Glomerular visceral epithelial cell (primary cell): Measurements from ENCODE around the gene DYNC2H1.
A peak's percentile ranks its signal among the peaks of the same experiment; 100 is the strongest.
"Not testable (repeated sequence)": the region's sequence is repeated elsewhere in the genome, so short reads cannot be mapped to it uniquely, and the experiment has no call there.

ENCODE experiments used
- DNase-seq: peaks from one replicate; pipeline ENCODE4 v3.0.0-alpha.2; 2016; ENCODE audit errors: extremely low spot score

Gene DYNC2H1

DNA sequence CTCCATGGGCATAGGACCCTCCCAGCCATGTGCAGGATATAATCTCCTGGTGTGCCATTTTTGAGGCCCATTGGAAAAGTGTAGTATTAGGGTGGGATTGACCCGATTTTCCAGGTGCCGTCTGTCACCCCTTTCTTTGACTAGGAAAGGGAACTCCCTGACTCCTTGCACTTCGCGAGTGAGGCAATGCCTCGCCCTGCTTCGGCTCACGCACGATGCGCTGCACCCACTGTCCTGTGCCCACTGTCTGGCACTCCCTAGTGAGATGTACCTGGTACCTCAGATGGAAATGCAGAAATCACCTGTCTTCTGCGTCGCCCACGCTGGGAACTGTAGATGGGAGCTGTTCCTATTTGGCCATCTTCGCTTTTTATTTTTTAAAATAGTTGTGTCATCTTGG lies 32.8 kb downstream of the DYNC2H1 start:
- not testable (repeated sequence) for DNase-seq

DNA sequence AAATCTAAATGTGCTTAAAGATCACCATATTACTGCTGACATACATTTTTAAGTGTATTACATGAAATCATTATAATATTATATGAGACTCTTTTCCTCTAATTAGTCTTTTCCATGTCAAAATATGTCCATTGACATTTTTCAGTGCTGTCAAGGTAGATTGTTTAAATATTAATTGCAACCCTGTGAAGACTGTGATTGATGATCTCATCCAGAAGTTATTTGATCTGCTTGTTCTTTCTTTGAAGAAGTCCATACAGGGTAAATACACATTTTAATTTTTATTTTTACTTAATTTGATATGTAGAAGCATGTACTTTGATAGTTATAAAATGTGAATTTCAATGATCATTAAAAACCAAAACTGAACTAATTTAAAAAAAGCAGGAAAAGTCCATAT lies 38.4 kb downstream of the DYNC2H1 start:
- DNase-seq: no peak

GRCh38 chr11:103157542-103157941 lies 48.3 kb downstream of the DYNC2H1 start:
- no peak for DNase-seq

DNA sequence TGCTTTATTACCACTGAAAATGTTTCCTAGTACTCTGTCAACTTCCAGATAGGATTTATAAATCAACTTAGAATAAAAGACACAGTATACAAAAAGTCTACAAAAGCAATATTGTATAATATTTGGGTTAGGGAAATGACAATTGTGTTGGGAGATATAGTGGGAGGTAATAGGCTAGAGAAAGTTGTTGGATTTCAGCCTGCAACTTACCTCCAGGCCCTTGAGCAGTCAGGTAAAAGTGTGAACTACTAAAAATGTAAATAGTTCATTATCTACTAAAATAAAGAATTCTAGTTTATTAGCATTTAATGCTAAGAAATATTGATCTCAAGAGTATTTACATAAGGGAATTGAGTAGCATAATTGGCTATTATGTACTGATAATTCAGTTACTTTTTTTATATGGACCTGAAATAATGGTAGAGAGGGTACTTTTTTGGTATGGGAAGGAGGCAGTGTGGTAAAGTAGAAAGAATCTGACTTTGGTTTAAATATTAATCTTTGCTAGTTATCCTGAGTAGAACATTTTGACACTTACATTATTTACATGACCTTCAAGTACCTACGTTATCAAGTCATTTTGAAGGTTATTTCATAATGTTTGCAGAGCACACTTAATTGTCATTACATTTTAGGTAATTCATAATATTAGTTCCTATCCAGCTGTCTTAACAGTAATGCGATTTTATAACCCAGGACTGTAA lies 55.0 kb downstream of the DYNC2H1 start:
- no peak for DNase-seq

DNA sequence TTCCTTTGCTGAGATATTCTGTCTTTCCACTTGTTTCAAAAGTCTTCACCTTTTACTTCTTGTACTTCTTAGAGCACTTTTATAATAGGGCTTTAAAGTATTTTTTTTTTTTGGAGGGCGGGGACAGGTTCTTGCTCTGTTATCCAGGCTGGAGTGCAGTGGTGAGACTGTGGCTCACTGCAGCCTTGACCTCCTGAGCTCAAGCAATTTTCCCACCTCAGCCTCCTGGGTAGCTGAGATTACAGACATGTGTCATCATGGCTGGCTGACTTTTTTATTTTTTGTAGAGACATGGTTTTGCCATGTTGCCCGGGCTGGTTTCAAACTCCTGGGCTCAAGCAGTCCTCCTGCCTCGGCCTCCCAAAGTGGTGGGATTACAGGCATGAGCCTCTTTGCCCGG lies 57.9 kb downstream of the DYNC2H1 start:
- no peak for DNase-seq

DNA sequence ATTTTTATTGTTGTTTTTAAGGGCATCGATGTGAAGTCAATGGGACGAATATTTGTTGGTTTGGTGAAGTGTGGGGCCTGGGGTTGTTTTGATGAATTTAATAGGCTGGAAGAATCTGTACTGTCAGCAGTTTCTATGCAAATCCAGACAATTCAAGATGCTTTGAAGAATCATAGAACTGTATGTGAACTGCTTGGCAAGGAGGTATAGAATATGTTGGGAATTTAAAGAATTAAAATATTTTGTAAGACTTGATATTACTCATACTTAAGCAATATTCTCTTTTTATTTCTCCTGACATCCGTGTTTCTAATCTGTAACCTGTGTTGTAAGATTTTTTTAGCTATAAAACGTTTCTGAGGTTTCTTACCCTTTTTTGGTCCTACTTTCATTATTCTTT lies 61.6 kb downstream of the DYNC2H1 start:
- no peak for DNase-seq

GRCh38 chr11:103175461-103176129 lies 66.4 kb downstream of the DYNC2H1 start:
- DNase-seq: no peak

DNA sequence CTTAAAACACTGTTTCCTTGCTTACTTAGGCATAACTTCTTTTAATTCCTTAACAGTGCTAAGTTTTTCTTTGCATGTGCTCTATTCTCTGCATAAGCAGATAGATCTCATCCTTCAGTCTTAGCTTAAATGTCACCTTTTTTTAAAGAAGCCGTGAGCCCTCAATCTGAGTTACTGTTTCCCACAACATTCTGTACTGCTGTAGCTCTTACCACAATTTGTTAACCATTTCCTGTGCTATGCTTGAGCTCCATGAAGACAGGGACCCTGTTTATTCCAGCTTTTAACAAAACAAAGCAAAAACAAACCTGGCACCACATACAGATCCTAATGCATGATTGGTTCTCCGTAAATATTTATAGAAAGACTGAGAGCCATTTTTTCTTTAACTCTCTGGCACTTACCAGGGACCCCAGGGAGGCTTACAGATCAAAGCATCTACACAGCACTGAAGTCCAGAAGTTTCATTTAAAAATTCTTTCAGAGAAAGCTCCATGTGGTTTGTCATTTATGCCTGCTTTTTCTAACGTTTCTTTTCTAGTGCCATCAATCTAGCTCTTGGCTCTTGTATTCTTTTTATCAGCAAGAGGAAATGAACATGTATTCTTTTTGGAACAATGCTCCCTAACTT lies 74.9 kb downstream of the DYNC2H1 start:
- DNase-seq: no peak

DNA sequence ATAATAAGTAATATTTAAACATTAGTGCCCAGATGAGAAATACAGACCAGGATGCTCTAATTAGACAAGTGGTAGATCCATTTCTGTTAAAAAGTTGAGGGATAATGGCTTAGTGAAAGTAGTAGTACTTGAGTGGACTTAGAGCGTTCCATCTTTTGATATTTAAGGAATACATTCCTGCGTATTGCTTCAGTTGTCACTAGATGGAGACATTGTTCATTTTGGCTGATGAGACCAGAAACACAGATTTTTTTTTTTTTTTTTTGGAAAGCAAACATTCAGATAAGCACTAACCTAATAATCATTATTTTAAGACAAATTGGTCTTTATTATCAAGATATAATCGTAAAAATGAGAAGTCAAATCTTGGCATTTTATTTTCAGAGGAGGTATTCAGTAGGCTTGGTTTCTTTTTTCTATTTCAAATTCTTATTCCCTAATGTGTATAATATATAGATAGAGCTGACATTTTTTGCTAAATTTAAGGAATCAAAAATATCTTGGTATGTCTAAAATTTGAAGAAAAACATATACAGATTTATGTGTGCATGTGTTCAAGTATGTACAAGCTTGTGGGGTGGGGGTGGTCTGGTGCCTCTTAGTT lies 92.9 kb downstream of the DYNC2H1 start:
- peak; percentile 29 for DNase-seq

DNA sequence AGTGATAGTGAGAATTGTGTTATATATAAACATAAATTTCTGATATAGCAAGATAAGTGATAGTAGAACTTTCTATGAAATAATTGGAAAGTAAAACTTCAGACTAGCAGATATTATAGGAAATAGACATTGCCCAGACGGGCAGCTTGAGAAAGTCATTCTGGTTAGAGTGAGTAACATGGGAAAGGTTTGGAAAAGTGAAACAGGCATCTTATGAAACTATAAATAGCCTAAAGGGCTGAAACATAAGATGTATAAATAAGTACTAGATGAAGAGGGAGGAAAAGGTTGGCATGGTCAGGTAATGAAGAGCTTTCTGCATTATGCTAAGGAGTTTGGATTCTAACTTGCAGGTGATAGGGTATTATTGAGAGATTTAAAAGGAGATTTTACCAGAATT lies 101.3 kb downstream of the DYNC2H1 start:
- DNase-seq: no peak

DNA sequence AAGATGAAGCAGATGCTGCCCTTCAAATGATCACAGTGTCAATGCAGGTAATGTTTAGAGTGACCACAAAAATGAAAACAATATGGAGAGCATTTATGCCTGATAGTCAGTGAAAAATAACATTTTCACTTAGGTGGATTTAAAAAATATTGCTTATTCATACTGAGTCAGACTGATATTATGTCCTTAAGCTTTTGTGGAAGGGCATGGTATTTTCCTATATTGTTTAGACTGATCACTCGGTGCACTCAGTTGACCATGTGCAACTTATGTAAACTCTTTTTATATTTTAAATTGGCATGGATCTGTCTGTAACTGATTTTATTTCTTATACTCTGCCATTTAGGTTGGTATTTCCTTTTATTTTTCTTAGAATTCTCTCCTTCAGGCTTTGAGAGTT lies 106.6 kb downstream of the DYNC2H1 start:
- no peak for DNase-seq

DNA sequence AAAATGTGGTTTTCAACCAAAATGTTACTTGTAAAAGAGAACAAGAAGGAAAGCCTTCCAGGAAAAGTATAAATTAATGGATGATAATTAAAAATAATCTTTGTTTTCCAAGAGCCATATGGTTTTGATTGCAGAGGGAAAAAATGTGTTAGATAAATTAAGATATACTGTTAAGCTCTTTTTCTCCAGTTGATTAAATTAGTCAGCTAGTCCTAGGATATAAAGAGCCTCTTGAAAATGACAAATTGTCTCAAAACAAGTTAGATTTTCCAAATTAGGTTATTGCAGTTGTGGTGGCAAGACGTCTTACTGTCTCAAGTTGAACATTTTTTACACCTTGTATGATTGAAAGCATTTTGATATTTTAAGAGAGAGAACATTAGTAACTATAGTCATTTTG lies 110.9 kb downstream of the DYNC2H1 start:
- DNase-seq: no peak

- no peak for DNase-seq
Observed at GRCh38 chr11:103222806-103223205, 113.6 kb downstream of the DYNC2H1 start.

- no peak for DNase-seq
Observed at GRCh38 chr11:103228807-103229206, 119.6 kb downstream of the DYNC2H1 start.

- DNase-seq: no peak
Observed at GRCh38 chr11:103234974-103235373, 125.7 kb downstream of the DYNC2H1 start.

- no peak for DNase-seq
Observed at GRCh38 chr11:103241574-103241973, 132.3 kb downstream of the DYNC2H1 start.

GRCh38 chr11:103254123-103254522 lies 144.9 kb downstream of the DYNC2H1 start:
- DNase-seq: no peak

DNA sequence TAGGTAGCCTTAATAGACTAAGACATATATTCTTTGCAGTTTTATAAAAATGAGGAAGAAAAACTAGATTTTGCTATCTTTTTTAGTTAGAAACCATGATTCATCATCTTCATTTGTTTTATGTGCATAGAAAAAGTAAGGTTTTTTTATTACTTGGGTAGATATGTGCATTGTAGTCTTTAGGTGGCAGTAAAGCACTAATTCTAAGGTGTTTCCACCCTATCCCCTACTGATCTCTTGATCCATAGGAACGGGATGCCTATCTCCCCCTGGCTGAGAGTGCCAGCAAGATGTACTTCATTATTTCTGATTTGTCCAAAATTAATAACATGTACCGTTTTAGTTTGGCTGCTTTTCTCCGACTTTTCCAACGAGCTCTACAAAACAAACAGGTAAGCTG lies 148.1 kb downstream of the DYNC2H1 start:
- peak; percentile 6 for DNase-seq

- DNase-seq: no peak
Observed at GRCh38 chr11:103266167-103266831, 157.1 kb downstream of the DYNC2H1 start.

GRCh38 chr11:103272876-103273275 lies 163.7 kb downstream of the DYNC2H1 start:
- DNase-seq: no peak

DNA sequence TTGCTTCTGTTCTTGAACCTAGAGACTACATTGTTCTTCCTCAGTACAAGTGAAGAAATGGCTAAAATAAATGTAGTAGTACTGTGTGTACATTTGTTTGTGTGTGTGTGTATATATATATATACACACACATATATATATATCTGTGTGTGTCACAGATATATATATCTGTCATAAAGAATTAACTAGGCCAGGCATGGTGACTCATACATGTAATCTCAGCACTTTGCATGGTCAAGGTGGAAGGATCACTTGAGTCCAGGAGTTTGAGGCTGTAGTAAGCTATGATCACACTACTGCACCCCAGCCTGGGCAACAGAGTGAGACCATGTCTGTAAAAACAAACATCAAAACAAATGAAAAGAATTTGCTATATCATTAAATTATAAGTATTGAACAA lies 164.8 kb downstream of the DYNC2H1 start:
- DNase-seq: no peak

GRCh38 chr11:103279821-103280220 lies 170.6 kb downstream of the DYNC2H1 start:
- peak; percentile 1 for DNase-seq
